Erythroblast (primary cell): Measurements from ENCODE around the gene BSN.

ENCODE experiments used
- DNase-seq, 2 experiments: peaks; one replicate each; lab custom pipeline; 2025; lab: John Stamatoyannopoulos, UW
- GATA1 ChIP-seq: IDR thresholded peaks from 2 replicates; pipeline ENCODE4 v1.6.1; 2011; ENCODE audit warnings: low read depth, mild to moderate bottlenecking, control low read depth, low read length, moderate library complexity
- POLR2A ChIP-seq: IDR thresholded peaks from 2 replicates; pipeline ENCODE4 v1.6.1; 2011; ENCODE audit warnings: mild to moderate bottlenecking, low read length

Gene BSN

GRCh38 chr3:49553692-49554632 is at the start of gene BSN:
Gene BSN, plus strand, starts transcription at chr3:49554477. Its CDS starts 126 bp downstream, at chr3:49554603.
- DNase-seq: peak; percentile 93 to 95
- no peak for TF ChIP-seq POLR2A
- no peak for TF ChIP-seq GATA1

GRCh38 chr3:49506906-49507305 is 47.4 kb upstream of the BSN start:
- TF ChIP-seq GATA1: no peak
- no peak for TF ChIP-seq POLR2A
- no peak for DNase-seq

GRCh38 chr3:49509028-49509561 is 45.2 kb upstream of the BSN start:
- no peak for DNase-seq
- TF ChIP-seq GATA1 (no peak), POLR2A (no peak)

GRCh38 chr3:49511639-49512038 is 42.6 kb upstream of the BSN start:
- no peak for DNase-seq
- TF ChIP-seq POLR2A: no peak
- TF ChIP-seq GATA1: no peak

GRCh38 chr3:49512781-49513355 is 41.4 kb upstream of the BSN start:
- no peak for TF ChIP-seq POLR2A
- TF ChIP-seq GATA1: no peak
- no peak for DNase-seq

GRCh38 chr3:49513494-49514124 is 40.7 kb upstream of the BSN start:
- DNase-seq: no peak
- TF ChIP-seq POLR2A (no peak), GATA1 (no peak)

- no peak for DNase-seq
- TF ChIP-seq POLR2A: no peak
Measured at GRCh38 chr3:49518016-49518415, 36.3 kb upstream of the BSN start.

- DNase-seq: no peak
- TF ChIP-seq POLR2A (no peak), GATA1 (no peak)
Measured at GRCh38 chr3:49518441-49518840, 35.8 kb upstream of the BSN start.

- TF ChIP-seq GATA1: no peak
- no peak for TF ChIP-seq POLR2A
- no peak for DNase-seq
Measured at GRCh38 chr3:49519296-49519695, 35.0 kb upstream of the BSN start.

GRCh38 chr3:49519916-49520385 is 34.3 kb upstream of the BSN start:
- TF ChIP-seq GATA1 (no peak), POLR2A (no peak)
- no peak for DNase-seq

GRCh38 chr3:49523756-49524747 is 30.2 kb upstream of the BSN start:
- no peak for TF ChIP-seq POLR2A
- TF ChIP-seq GATA1: no peak
- DNase-seq: no peak

- DNase-seq: no peak
- no peak for TF ChIP-seq POLR2A
- TF ChIP-seq GATA1: no peak
Measured at GRCh38 chr3:49529567-49529966, 24.7 kb upstream of the BSN start.
